IPS-NIHi7 (cell line): Measurements from ENCODE around the gene SATB2.
A peak's percentile ranks its signal among the peaks of the same experiment; 100 is the strongest.

Experiments
- DNase-seq: peaks from one replicate; pipeline ENCODE4 v3.0.0; 2012; ENCODE audit warnings: mixed read lengths; ENCODE audit errors: extremely low spot score

The SATB2 gene

GRCh38 chr2:199457147-199458008 is at the start of gene SATB2:
Gene SATB2 (minus strand): TSS chr2:199457939. CDS start chr2:199456037, 1,902 bp downstream.
- no peak for DNase-seq

- DNase-seq: no peak
These were observed 48.1 kb upstream of the SATB2 start for GRCh38 chr2:199505755-199506403.

DNA sequence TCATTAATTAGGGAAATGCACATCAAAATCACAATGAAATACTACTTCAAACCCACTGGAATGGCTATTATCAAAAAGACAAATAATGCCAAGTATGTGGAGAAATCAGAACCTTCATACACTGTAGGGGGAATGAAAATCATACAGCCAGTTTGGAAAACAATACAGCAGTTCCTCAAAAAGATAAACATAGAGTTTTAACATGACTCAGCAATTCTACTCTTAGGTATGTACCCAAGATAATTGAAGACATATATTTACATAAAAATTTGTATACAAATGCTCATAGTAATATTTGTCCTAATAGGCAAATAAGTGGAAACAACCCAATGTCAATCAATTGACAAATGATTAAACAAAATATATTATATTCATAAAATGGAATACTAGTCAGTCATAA is 45.4 kb upstream of the SATB2 start:
- no peak for DNase-seq

DNA sequence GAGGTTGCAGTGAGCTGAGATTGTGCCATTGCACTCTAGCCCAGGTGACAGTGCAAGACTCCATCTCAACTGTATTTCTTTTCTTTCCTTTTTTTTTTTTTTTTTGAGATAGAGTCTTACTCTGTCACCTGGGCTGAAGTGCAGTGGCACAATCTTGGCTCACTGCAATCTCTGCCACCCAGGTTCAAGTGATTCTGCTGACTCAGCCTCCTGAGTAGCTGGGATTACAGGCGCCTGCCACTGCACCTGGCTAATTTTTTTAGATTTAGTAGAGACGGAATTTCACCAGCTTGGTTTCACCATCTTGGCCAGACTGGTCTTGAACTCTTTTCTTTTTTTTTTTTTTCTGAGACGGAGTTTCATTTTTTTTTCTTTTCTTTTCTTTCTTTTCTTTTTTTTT is 41.3 kb upstream of the SATB2 start:
- no peak for DNase-seq

- DNase-seq: no peak
These were observed 37.4 kb upstream of the SATB2 start for GRCh38 chr2:199495147-199495546.

- DNase-seq: no peak
These were observed 32.3 kb upstream of the SATB2 start for GRCh38 chr2:199490049-199490448.

- DNase-seq: peak; percentile 86
These were observed 31.1 kb upstream of the SATB2 start for GRCh38 chr2:199488772-199489400.

- DNase-seq: peak; percentile 73
These were observed 28.1 kb upstream of the SATB2 start for GRCh38 chr2:199485732-199486335.

DNA sequence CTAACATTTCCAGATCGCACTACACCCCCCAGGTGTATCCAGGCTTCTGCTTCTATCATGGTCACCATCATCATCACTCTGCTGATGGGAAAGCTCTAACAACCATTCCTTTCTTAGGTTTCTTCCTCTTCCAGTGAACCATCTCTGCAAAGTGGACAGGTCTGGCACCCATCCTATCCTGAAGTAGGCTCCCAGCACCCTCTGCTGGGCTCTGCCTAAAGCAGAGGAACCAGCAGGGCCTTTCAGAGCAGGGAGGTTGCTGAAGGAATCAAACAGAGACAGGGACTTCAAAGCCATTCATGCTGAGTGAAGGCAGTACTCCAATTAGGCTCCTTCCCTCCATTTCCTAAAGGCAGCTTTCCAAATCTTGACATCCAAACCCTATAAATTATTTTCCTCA is 27.2 kb upstream of the SATB2 start:
- peak; percentile 36 for DNase-seq

GRCh38 chr2:199480966-199481365 is 23.2 kb upstream of the SATB2 start:
- DNase-seq: no peak

DNA sequence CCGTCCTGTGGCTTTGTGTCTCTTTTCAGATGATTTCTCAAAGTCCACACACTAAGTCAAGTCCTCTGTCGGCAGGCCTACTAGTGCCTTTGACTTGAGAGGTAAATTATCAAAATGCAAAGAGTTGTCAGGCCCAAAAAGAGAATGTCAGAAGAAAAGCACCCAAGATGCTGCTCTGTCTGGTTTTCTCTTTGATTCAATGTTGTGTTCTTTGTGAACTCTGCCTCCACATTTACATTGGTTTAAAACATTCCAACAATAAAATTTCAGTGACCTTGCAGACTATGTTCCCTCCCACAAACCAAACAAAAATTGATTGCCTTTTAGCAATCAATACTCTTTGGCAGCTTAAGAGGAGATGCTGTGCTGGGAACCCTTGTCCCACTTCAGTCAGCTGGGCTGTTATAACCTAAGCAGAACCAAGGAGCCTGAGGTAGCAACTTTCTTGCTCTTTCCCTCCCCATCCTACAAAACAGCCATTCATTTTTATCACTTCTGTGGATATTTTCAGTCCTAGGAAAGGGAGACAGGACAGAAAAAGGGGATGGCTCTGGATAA is 19.6 kb upstream of the SATB2 start:
- DNase-seq: no peak

DNA sequence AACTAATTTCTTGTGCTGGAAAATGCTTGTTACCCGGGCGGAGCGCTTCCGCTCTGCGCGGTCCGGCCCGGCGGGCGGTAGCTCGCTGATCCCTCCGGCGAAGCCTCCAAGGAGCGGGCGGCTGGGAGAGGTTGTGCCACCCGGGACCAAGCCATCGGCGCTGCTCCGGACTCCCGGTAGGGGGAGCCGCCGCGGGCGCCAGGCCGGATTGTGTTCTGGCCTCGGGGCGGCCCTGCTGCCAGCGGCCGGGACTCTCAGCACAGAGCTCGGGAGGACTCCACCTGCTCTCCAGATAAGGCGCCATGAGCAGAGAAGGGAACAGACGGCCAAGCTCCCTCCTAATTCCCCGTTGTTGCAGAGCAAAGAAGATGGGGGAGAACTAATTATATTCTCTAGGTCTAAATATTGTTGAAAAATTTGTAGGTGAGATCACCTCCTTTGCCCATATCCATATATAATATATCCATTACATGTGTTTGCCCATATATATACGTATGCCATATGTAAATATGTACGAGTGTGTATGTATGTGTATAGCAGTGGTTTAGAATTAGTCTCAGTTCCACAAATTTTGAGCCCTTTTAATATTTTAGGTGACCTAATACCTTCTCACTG is 13.8 kb upstream of the SATB2 start:
- peak; percentile 89 for DNase-seq

GRCh38 chr2:199470672-199471442 is 13.1 kb upstream of the SATB2 start:
- DNase-seq: no peak

- DNase-seq: no peak
These were observed 12.6 kb upstream of the SATB2 start for GRCh38 chr2:199470361-199470671.

- no peak for DNase-seq
These were observed 12.0 kb upstream of the SATB2 start for GRCh38 chr2:199469514-199470360.

DNA sequence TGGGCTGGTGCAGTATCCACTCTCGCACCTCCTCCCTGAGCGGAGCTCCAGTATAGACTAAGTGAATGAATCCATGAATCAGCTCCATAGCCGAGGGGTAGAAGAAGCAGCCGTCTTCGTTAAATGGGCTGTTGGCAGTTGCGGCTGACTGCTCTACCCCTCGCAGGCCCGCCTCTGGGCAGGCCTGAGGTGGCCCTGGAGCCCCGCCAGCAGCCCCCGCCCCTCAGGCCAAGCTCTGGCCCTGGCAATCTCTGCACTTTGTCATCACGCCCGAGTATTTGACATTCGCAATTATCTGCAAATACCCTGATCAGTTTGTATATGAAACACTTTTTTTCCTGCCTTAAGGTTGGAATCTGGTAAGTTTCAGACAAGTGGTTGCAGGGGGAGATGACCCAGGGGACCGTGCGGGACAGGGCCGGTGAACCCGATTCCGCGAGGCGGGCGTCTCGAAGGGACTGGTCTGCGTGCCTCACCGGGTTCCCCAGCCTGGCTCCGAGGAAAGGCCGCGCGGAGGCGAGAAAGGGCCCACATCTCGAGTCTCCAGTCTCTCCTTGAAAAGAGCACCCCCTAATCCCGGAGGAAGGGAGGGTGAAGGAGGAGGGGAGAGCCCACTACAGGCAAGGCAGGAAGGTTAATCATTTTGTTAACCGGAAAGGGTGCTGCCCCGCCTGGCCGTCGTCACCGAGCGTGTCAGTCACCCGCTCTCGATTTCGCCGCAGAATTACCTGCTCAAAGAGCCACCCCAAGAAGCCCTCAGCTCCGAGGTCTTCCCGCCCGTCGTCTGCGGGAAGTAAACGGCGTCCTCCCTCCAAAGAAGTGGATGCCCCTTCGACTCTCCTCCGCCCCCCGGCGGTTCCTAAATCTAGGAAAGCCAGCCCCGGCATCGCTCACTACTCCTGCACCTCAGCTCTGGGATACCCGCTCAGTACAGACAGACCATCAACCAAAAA is 11.1 kb upstream of the SATB2 start:
- DNase-seq: no peak

- peak; percentile 67 for DNase-seq
These were observed 9.5 kb upstream of the SATB2 start for GRCh38 chr2:199467066-199467822.

DNA sequence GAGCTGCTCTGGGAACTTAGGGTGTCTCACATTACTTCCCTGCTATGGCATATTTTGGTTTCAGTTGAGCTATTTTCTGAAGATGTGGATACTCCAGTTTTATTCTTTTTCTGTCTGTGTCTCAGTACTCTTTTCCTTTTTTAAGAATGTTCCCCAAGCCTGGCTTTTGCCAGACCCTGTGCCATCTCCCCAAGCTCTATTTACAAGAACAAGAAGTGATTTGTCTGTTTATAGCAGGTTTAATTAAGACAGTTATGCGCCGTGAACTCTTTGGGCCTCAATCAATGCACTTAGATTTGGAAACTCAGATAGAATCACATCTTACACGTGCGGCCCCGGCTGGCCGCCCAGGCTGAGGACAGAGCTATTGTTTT is 8.9 kb upstream of the SATB2 start:
- no peak for DNase-seq
